ENCODE measurements around the gene ARHGAP25.

Gene ARHGAP25

DNA sequence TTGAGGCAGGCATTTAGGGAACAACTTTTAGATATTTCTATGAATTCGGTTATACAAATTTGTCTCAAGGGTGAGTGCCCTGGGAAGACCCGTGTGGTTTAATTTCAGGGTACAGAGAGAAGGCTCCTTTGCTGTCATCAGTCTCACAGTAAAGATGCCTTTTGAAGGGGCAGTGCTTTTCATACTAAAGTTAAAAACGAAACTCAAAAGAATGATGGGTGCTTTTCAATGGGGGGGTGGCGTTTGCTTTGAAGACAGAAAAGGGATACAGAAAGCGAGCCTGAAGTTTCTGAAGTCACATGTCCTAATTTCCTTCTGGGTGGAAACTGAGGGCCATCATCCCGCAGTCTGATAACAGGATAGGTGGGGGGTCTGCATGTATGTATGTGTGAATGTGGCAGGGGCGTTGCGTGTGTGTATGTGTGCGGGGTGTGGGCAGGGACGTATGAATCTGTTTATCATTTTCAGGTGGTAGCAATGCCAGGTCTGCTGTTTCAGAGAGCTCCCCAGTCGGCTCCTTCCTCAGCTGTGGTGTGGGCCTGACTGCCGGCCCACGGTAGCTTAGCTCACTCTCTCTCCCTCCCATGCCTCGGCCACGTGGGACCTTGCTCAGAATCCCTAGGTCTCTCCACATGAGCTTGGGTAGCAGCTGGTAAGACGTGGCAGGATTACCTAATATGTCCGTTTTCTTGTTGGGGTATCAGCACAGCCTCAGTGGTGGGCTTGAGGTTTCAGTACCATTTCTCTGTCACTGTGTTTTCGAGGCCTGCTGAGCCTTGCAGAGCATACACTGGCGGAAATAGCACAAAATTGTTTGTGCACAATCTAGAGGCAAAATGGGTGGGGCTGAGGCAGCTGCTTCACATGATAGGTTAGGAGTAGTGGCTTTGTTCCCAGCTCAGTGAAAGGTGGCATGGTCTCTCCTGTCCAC, 32.7 kb downstream of the ARHGAP25 start:
- peak; percentile 59 to 77 for DNase-seq

DNA sequence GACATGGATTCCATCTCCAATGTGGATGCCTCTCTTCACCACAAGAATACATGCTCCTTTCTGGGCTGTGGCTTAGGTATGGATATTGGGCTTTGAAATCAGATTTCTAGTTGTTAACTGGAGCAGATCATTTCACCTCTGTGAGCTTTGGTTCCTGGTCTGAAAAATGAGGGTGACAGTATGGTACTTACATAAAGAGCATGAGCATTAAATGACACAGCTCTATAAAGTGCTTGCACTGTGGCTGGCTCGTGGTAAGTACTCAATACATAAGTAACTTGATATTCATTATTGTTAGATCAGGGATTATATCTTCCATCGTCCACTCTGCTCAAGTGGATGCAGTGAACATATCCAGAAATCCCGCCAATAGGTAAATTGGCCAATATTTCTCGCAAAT, 33.4 kb downstream of the ARHGAP25 start:
- DNase-seq: no peak

DNA sequence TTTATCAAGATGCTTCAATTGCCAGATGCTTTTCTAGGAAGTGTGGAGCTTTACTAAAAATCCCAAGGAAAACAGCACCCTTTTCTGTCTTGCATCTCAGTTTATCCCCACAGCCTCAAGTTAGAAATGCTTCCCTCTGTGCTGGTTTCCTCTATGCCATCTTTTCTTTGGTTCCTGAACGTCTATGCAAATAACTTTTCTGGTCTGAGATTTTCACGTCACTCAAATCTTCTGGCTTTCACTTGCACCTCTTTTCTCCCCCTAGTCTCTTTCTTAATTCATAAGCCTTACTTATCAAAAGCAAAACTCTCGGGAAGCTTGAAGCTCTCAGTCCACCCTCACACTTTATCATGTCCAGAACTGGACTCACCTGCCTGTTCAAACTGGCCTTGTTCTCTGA, 33.9 kb downstream of the ARHGAP25 start:
- DNase-seq: peak in 1 of 2 donors; percentile 28

DNA sequence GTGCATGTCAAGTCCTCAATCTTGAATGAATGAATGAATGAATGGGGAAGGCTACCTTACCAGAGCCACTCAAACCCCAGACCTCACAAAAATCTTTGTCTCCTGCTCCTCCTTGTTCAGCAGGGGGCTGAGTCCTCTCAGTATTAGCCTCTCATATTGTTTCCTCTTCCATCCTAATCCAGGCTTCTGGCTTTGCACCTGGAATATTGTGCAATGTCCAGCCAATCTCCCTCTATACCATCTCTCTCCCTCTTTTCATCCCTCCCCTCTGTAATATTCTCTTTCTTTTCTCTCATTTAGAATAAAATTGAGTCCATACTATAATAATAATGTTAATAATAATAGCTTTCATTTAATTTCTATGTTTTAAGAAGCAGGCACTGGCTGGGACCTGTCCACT, 34.3 kb downstream of the ARHGAP25 start:
- DNase-seq: no peak

DNA sequence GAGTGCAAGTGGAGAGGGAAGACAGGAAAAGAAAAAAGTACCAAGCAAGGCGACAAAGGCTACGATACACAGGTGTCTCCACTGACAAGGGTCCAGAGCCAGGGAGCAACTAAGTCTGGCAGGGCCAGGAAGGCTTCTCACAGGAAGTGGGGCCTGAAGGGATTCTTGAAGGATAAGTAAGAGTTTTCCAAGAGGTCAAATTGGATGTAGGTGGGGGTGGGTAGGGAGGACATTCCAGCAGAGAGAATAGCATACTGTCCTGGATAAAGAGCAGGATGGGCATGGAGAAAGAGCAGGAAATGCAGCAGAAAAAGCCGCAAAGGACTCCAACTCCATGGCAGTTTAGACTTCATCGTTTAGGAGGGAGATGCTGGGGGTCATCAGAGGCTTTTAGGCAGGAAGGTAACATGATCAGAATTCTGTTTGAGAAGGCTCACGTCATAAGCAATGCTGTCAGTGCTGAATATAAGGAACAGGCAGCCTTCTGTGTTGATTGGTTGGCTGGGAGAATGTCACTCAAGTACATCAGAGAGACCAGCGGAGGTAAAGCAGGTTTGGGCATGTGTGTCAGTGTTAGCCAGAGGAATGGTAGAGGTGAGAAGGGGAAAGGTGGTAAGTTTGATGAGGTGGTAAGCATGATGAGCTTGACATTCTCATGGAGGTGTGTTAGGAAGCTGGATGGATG, 35.1 kb downstream of the ARHGAP25 start:
- peak; percentile 35 to 52 for DNase-seq

DNA sequence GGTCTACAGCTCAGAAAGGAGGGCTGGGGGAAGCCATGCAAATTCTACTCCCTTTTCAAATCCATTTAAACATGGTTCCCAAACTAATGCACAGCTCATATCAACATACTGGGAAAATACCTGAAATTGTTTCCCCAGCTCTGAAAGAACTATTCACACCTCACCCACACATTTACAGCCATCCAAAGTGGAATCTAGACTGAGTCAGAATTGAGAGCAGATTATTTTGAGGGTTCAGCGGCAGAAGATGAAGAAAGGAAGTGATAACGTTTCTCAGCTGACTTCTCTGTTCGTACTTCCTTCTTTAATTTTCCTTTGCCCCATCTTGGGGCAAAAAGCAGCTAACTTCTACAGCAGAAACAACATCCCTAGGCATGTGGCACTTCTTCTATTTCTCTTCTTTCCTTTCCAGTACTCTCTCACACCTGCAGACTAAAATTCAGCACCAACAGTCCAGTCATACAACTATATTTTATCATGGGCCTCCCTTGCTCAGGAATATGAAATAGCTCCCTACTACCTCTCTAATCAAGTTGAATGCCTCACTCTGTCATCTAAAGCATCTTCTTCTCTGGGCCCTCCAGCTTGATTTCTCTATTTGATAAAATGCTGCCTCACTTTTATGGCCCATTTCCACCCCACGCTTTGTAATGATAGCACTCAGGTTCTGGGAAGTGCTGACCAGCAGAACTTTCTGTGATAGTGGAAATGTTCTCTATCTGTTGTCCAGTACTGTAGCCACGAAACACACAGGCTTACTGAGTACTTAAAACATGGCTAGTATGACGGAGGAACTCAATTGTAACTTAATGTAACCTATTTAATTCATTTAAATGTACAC, 35.9 kb downstream of the ARHGAP25 start:
- DNase-seq: peak in 1 of 2 donors; percentile 56

DNA sequence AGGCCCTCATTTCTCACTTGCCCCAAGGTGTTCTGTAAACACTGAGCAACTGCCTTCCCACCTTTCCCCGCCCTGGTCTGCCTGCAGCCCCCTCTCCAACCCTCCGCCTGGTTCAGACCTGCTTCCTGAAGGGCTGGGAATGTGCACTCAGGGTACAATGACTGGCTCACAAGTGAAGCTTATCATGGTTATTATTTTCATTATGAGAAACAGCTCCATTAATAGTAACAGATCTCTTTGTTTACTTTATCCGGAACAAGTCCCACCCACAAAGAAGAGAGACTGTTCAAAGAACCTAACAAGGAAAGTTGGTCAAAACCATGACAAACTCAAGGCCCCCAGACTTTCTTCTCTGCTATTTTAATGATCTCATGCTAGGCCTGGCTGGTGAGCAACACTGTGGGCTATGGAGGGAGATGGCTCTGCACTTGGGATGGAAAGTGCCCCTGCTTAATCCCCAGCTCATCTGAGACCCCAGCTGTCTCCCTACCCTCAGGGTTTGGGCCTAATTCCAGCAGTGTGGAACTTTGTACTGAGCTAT, 36.7 kb downstream of the ARHGAP25 start:
- peak in 1 of 2 donors; percentile 45 for DNase-seq

DNA sequence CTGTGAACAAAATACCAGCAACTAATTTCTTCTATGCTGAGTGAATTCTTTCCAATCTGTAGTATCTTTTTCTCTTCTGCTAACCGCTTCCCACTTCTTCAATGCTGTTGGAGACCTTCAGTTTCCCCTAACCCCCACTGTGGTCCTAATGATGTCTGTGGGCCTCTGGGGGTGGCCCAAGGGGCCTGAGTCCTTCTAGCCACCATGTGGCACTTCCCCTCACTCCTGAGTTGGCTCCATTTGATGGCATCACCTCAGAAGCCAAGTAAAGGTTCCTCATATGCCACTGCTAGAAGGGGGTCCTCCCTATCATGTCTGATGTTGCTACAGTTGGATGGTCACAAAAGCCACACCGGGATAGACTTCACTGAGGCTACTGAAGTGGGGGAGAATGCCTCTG, 37.5 kb downstream of the ARHGAP25 start:
- DNase-seq: no peak

DNA sequence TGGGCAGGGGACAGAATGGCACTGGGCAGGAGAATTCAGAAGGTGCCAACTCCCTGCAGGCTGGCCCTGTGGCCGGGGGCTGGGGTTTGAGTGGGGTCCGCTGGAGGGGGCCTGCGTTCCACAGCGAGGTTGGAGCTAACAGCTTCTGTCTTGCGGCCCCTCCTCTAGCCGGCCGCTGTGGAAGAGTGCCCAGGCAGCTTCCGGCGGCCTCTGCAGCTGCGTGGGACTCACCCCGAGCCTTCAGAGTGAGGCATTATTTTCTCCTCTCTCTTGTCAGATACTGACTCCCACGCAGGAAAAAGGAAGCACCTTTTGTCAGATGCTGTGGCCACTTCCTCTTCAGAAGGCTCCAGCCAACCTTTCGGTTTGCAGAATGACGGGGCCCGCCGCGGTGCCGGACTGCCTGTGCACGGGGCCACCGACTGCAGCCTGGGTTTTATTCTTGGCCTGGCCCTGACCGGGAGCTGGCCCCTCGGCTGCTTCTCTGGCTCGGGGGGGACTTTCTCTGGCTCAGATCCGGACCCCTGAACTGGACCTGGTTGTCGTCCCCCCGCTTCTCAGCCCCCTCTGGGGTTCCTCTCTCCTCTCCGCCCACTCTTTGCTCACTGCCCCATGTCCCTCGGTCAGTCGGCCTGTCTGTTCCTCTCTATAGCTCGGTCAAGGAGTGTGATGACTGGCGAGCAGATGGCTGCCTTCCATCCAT, 40.1 kb downstream of the ARHGAP25 start:
- peak; percentile 73 to 80 for DNase-seq

DNA sequence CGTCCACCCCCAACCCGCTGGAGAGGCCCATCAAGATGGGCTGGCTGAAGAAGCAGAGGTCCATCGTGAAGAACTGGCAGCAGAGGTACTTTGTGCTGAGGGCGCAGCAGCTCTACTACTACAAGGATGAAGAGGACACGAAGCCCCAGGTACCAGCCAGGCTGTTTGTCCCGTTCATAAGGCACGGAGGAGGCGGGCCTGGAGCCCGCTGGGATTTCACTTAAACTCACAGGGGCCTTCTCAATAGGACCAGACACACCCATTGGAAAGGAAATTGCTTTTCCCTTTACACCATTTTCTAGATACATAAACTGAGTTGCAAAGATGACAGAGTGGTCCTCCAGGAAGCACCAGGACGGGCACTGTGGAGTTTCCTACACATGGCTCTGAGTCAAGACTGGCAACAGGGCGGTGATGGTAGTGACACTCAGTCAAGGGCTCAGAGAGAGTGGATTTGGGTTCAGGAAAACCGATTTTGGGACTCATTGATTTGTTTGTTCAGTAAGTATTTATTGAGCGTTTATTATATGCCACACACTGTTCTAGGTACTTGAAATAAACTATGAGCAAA, 40.7 kb downstream of the ARHGAP25 start:
- DNase-seq: no peak

DNA sequence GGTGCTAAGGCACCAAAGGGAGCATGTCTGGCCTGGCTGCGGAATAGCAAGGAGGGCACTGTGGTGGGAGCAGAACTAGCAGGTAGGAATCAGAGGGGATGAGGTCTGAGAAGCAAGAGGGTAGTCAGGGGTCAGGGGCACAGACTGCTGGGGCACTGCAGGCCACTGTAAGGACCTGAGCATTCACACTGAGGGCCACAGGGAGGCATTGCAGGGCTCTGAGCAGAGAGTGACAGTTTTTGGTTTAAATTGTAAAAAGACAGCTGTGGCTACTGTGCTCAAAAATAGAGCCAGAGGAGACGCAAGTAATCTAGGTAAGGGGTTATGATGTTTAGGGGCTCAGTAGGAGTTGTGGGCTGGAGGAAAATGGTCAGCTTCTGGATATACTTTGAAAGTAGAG, 41.5 kb downstream of the ARHGAP25 start:
- peak; percentile 36 to 40 for DNase-seq

DNA sequence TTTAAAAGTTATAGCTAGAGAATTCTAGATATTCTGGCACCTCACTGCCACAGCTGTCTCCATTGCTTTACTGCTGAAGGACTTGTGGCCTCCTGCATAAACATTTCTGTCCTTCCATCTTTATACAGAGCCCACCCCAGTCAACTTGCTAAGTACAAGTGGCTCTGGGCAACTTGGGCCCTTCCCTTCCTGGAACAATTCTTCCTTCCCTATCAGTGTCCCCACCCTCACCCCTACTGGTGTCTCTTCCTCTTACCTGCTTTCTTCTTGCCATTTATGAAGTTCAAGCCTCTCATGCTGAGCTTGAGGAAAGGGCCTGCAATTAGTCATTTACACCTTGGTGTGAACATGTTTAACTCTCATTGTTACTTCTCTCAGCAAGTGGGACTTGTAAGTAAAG, 45.0 kb downstream of the ARHGAP25 start:
- DNase-seq: no peak

DNA sequence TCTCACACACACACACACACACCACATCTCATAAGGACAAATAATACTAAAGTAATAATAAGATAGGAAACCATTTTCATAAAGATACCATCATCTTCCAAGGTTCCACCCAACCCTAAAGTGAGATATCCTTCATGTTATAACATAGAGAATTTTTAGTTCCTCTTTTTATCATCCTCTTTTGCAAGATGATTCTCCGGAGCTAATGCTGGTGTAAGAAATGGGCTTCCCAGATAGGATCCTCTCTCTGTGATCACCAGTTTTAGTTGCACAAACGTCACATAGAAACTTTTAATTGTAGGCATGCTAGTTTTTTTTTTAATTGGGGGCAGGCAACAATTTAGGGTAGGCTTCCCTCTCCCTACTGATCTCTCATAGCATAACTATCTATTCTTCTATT, 49.6 kb downstream of the ARHGAP25 start:
- no peak for DNase-seq

DNA sequence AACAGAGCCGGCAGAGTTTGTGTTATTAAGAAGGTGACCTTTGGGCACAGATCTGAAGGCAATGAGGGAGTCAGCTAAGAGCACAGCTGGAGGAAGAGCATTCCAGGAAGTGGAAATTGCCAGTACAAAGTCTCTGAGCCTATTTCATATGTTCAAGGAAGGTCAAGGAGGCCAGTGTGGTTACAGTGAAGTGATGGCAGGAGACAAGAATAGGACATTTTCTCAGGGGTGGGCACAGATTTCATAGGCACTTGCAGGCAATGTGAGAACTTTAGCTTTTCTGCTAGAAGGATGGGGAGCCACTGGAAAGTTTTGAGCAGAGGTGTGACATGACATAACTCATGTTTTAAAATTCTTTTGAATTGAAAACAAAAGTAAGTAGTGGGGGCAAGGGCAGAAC, 50.3 kb downstream of the ARHGAP25 start:
- no peak for DNase-seq

DNA sequence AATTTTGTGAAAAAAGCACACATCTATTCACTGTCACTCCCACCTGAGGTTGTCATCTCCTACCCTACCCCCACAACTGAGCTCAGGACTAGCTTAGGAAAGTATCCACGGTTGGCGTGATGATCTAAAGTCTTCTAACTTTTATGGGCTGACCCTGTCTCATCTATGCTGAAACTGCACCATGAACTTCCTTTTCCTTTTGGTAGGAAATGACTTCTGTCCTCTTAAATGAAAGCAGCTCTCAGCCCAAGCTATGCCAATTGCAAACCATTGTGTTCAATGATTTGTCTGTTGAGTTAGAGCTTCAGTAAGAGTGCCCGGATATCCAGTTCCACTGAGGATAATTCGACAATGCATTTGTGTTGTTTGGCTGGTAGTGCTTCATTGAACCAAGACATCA, 52.7 kb downstream of the ARHGAP25 start:
- DNase-seq: no peak

DNA sequence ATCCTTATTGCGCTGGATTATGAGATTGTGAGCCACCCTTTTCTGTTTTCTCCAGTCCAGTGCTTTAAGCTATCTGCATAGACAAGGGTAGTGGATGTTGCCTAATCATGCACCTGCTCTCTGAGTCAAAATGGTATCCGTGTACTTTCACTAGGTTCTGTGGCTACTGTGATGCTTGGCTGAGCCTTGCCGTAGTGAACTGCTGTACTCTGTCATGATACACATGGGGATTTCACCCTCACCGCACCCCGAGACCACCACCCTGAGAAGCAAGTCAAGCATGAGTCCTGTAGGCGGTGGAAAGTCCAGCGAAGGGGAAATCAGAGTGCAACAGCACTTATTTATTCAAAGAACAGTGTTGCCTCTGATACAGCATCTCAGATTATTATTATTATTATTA, 55.0 kb downstream of the ARHGAP25 start:
- DNase-seq: peak in 1 of 2 donors; percentile 86

DNA sequence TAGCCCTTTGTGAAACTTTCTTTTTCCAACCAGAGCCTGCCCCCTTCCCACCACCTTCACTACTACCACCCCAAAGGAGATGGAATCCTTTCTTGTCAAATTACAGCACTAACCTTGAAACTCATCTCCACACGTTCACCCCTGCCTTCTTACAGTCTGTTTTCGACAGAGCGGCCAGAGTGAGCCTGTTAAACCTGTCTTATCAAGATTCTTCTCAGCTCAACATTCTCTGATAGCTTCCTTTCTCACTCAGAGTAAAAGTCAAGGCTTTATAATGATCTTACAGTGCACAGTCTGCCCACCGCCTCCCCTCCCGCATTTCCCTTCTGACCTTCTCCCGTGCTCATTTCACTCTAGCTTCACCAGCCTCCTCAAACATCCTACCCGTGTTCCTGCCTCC, 56.0 kb downstream of the ARHGAP25 start:
- DNase-seq: no peak

DNA sequence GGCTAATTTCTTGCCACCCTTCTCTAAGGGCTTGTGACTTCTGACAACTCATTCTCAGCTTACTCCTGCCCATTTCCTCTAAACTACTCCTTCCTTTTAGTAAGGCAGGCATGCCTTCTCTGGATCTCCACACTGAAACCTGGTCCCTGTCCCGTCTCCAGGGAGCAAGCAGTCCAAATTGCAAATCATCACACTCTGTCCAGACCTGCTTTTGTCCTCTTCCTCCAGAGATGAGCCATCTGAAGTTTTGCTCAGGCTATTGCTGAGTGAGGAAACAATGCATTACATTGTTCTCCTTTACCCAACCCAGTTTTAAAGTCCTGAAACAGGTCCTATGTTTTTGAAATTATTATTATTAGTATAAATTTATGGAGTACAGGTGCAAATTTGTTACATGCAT, 57.3 kb downstream of the ARHGAP25 start:
- no peak for DNase-seq

DNA sequence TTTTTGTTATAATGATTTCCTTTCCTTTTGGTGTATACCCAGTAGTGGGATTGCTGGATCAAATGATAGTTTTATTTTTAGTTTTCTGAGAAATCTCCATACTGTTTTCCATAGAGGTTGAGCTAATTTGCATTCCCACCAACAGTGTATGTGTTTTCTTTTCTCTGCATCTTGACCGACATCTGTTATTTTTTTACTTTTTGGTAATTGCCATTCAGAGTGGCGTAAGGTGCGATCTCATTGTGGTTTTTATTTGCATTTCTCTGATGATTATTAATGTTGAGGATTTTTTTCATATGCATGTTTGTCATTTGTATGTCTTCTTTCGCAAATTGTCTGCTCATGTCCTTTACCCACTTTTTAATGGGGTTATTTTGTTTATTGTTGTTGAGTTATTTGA, 58.1 kb downstream of the ARHGAP25 start:
- no peak for DNase-seq

DNA sequence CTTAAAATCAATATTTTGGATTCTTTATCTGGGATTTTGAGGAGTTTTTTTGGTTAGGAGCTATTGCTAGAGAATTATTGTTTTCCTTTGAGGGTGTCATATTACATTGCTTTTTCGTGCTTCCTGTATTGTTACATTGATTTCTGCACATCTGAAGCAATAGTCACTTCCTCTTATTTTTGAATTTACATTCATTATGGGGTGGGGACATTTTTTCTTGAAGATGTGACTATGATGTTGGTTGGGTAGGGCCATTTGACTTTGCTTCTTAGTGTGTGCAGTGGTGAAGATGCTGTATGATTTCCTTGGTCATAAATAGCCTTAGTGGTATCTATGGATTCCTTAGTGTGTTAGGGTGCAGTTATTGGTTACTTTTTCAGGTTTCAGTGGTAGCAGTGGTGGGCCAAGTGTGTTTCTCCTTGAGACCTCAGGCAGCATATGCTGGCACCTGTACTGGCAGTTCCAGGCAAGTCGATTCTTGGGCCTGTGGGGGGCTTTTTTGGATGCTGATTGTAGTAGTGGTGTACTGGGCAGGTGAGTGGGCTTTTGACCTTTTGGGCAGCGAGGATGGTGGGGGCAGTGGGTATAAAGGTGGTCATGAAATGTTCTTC, 61.8 kb downstream of the ARHGAP25 start:
- peak in 1 of 2 donors; percentile 43 for DNase-seq

DNA sequence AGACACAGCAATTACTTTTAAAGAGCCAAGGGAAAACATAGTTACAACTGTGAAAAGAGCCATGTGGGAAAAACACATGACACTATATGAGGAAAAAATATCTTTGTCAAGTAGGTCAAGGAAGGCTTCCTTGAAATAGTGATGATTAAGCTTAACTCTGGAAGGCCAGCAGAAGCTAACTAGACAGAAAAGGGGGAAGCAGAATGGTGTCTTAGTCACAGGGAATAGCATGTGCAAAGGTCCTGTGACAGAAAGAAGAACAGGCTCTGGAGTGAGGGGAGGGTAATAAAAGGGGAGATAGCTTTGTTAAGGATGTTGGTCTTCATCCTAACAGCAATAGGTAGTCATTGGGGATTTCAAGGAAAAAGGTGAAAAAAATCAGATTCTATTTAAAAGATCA, 64.0 kb downstream of the ARHGAP25 start:
- no peak for DNase-seq

Measured in CD4-positive, alpha-beta T cell treated with Interleukin-4 for 1 hour (primary cell).